ENCODE measurements around the gene HOXC6. TPM values are rescaled to one million over a fixed set of nuclear protein-coding genes. Genes with fewer than 3 reads are reported as not detected.

HOXC6 gene
- total RNA-seq (2013; cell fraction: nucleolus; rRNA removed) = 0.35 TPM in 1 of 2 replicates, not detected in the other
- total RNA-seq (2014; rRNA removed) = not detected in 2 replicates
- 0.09 TPM in 1 of 2 replicates, not detected in the other for total RNA-seq (2014; rRNA removed; fragmentation: Illumina TruSeq; extraction: Trizol)
- 0.27 and 0.38 TPM in 2 replicates for total RNA-seq (2021)
- polyA plus RNA-seq (2011; ENCODE audit: low read depth) = not detected
- polyA plus RNA-seq (2011; rRNA removed) = 0.42 and 0.52 TPM in 2 replicates
- polyA plus RNA-seq (2011; cell fraction: cytosol; rRNA removed) = 0.60 and 0.65 TPM in 2 replicates
- polyA plus RNA-seq (2011; cell fraction: nucleus; rRNA removed) = 0.57 and 0.76 TPM in 2 replicates
- polyA plus RNA-seq (2012) = 0.34 and 0.39 TPM in 2 replicates
- polyA plus RNA-seq (2014; fragmentation: Illumina TruSeq; extraction: Trizol) = 0.06 TPM in 1 of 2 replicates, not detected in the other
- under 1 TPM in 1 of 2 experiments, not detected in 1; 0.02 TPM for polyA plus RNA-seq (2014; fragmentation: Nextera tagmentation; extraction: Ambion mirVana)
- 0.55 TPM in 1 of 2 replicates, not detected in the other for polyA plus RNA-seq (2014; rRNA removed)
- polyA plus RNA-seq (2016; fragmentation: Nextera tagmentation; extraction: Ambion mirVana) = under 1 TPM in 1 of 2 experiments, not detected in 1; 0.54 TPM
- polyA minus RNA-seq (2011; rRNA and poly(A)+ RNA removed) = 0.31 and 0.73 TPM in 2 replicates
- polyA minus RNA-seq (2011; cell fraction: cytosol; rRNA and poly(A)+ RNA removed) = 0.52 TPM in 1 of 2 replicates, not detected in the other
- 0.36 and 0.48 TPM in 2 replicates for polyA minus RNA-seq (2011; cell fraction: nucleus; rRNA and poly(A)+ RNA removed)
- percentile 34 among the genes with signal in this experiment for Bru-seq, nascent RNA
- BruChase-seq, experiment 1, labeled RNA remaining after a 6-hour chase = percentile 37 among the genes with signal in this experiment
- BruChase-seq, experiment 2, labeled RNA remaining after a 2-hour chase = percentile 40 among the genes with signal in this experiment
- long read RNA-seq, experiment 1 = 0 reads
- long read RNA-seq, experiment 2 = 0 reads

DNA sequence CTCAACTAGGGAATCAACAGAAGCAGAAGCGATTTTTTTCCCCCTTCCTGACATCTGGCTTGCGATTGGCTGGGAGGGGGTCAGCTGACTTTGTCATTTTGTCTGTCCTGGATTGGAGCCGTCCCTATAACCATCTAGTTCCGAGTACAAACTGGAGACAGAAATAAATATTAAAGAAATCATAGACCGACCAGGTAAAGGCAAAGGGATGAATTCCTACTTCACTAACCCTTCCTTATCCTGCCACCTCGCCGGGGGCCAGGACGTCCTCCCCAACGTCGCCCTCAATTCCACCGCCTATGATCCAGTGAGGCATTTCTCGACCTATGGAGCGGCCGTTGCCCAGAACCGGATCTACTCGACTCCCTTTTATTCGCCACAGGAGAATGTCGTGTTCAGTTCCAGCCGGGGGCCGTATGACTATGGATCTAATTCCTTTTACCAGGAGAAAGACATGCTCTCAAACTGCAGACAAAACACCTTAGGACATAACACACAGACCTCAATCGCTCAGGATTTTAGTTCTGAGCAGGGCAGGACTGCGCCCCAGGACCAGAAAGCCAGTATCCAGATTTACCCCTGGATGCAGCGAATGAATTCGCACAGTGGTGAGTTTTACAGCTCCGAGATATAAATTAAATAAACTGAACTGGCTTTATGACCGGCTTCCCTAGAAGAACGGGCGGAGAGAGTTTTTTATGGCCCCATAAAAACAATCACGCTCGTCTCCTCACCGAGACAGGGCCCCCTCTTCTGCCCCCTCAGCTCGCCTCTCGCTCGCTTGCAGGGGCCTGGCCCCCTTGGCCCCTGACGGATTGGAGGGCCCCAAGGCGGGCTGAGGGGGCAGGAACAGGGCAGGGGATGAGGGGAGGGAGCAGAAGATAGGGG is at the start of gene HOXC6:
TSS of gene HOXC6 (plus strand) at position 127 of the 888 bp plus-strand sequence. CDS start at position 209, 82 bp downstream.
- DNase-seq (ENCODE audit: low read depth, low spot score) = no peak
- ChIA-PET RAD21 (ENCODE audit: unreplicated experiment) (interaction anchor here (0.6 to 12.6 kb wide), 6 partner anchors 11 to 168 kb away, joined by 3 to 222 read pairs (median 5); partner anchors contain the start of gene SMUG1), SMC1A (ENCODE audit: uncharacterized antibody, unreplicated experiment) (interaction anchor here (0.6 to 1.7 kb wide), 10 partner anchors 11 to 180 kb away, joined by 3 to 8 read pairs (median 3); partner anchors contain the start of genes HOXC4 and SMUG1), POLR2A (interaction anchor here (0.5 to 1.5 kb wide), 4 partner anchors 11 to 160 kb away, joined by 3 to 5 read pairs (median 4); partner anchors contain the start of gene SMUG1), CTCF (interaction anchor here (0.7 to 13.4 kb wide), 12 partner anchors 12 to 188 kb away, joined by 3 to 343 read pairs (median 10); partner anchors contain the start of genes HOXC4 and SMUG1)
- Histone ChIP-seq H3K27ac (ENCODE audit: control insufficient read depth, insufficient read depth) (no peak within 1 kb of the TSS), H4K20me1 (ENCODE audit: control insufficient read depth, insufficient read depth) (no peaks in the 10 kb centered on the region), H2AFZ (ENCODE audit: control insufficient read depth, low read depth, low read length) (peak within 1 kb of the TSS; percentile 77), H3K9ac (ENCODE audit: control insufficient read depth, insufficient read depth, low read length) (peak within 1 kb of the TSS; percentile 31; the same call in 1 of the 2 replicates), H3K4me1 (ENCODE audit: control insufficient read depth, insufficient read depth, low read length) (peaks cover 13% of the 10 kb centered on the region), H3K36me3 (ENCODE audit: control insufficient read depth in 2 of 2, insufficient read depth in 2 of 2, low read length in 1 of 2) (no peaks in the 10 kb centered on the region), H3K4me2 (ENCODE audit: control insufficient read depth, insufficient read depth) (peak within 1 kb of the TSS; percentile 76), H3K9me3 (replicated peaks; ENCODE audit: control insufficient read depth, insufficient read depth, low read length) (no peaks in the 10 kb centered on the region), H3K4me3 (peak within 1 kb of the TSS; percentile 38; the same call in 1 of the 2 replicates), H3K79me2 (ENCODE audit: control insufficient read depth, insufficient read depth, low read length) (no peaks in the 10 kb centered on the region), H3K27me3 (replicated peaks in 1 of 2; ENCODE audit: control insufficient read depth in 2 of 2, insufficient read depth in 2 of 2, low read length in 1 of 2) (peaks cover 6 to 29% of the 10 kb centered on the region in 2 experiments)
- in situ Hi-C loops (cut with MboI) (loop anchor here (10.0 kb wide), 2 partner anchors 166 to 336 kb away; partner anchors contain the start of gene GPR84), intact Hi-C loops (cut with micrococcal nuclease; ENCODE audit: unreplicated experiment) (no loop called here)
- WGBS (ENCODE audit: insufficient coverage, insufficient replicate concordance, low lambda C conversion rate, missing lambda C conversion rate) = 11% methylated on average over 36 of the region's 36 CpGs
- FAIRE-seq = peak; percentile 65
- peak; percentile 63 for ATAC-seq
- no TSS peak for BruUV-seq (replicated peaks)
- TF ChIP-seq GATAD2B (conservative IDR thresholded peaks at IDR 0.05; ENCODE audit: low read depth) (no peak), ATF7 (IDR thresholded peaks at IDR 0.05; ENCODE audit: low read depth) (no peak), NR2C1 (IDR thresholded peaks at IDR 0.05) (no peak), GABPA (IDR thresholded peaks at IDR 0.05; ENCODE audit: low read depth) (no peak), TCF3 (IDR thresholded peaks at IDR 0.05; ENCODE audit: borderline replicate concordance, insufficient read depth, low read depth, low read length) (no peak), PML (IDR thresholded peaks at IDR 0.05; ENCODE audit: low read length) (no peak), NFYA (IDR thresholded peaks at IDR 0.05; ENCODE audit: borderline replicate concordance, low read depth, low read length) (no peak), PAX8 (IDR thresholded peaks at IDR 0.05) (no peak), POLR2AphosphoS5 (IDR thresholded peaks at IDR 0.05; ENCODE audit: low read length) (no peak)
- TF ChIP-seq, protein P1, sequence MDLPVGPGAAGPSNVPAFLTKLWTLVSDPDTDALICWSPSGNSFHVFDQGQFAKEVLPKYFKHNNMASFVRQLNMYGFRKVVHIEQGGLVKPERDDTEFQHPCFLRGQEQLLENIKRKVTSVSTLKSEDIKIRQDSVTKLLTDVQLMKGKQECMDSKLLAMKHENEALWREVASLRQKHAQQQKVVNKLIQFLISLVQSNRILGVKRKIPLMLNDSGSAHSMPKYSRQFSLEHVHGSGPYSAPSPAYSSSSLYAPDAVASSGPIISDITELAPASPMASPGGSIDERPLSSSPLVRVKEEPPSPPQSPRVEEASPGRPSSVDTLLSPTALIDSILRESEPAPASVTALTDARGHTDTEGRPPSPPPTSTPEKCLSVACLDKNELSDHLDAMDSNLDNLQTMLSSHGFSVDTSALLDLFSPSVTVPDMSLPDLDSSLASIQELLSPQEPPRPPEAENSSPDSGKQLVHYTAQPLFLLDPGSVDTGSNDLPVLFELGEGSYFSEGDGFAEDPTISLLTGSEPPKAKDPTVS (IDR thresholded peaks at IDR 0.05; ENCODE audit: low read depth, low read length) = no peak
- TF ChIP-seq, protein P2, sequence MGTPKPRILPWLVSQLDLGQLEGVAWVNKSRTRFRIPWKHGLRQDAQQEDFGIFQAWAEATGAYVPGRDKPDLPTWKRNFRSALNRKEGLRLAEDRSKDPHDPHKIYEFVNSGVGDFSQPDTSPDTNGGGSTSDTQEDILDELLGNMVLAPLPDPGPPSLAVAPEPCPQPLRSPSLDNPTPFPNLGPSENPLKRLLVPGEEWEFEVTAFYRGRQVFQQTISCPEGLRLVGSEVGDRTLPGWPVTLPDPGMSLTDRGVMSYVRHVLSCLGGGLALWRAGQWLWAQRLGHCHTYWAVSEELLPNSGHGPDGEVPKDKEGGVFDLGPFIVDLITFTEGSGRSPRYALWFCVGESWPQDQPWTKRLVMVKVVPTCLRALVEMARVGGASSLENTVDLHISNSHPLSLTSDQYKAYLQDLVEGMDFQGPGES (IDR thresholded peaks at IDR 0.05) = no peak
- TF ChIP-seq, protein P3, sequence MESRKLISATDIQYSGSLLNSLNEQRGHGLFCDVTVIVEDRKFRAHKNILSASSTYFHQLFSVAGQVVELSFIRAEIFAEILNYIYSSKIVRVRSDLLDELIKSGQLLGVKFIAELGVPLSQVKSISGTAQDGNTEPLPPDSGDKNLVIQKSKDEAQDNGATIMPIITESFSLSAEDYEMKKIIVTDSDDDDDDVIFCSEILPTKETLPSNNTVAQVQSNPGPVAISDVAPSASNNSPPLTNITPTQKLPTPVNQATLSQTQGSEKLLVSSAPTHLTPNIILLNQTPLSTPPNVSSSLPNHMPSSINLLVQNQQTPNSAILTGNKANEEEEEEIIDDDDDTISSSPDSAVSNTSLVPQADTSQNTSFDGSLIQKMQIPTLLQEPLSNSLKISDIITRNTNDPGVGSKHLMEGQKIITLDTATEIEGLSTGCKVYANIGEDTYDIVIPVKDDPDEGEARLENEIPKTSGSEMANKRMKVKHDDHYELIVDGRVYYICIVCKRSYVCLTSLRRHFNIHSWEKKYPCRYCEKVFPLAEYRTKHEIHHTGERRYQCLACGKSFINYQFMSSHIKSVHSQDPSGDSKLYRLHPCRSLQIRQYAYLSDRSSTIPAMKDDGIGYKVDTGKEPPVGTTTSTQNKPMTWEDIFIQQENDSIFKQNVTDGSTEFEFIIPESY (IDR thresholded peaks at IDR 0.05) = no peak
- TF ChIP-seq, protein P4, sequence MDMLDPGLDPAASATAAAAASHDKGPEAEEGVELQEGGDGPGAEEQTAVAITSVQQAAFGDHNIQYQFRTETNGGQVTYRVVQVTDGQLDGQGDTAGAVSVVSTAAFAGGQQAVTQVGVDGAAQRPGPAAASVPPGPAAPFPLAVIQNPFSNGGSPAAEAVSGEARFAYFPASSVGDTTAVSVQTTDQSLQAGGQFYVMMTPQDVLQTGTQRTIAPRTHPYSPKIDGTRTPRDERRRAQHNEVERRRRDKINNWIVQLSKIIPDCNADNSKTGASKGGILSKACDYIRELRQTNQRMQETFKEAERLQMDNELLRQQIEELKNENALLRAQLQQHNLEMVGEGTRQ (IDR thresholded peaks at IDR 0.05; ENCODE audit: borderline replicate concordance, low read depth, low read length) = peak; percentile 36; the same call in 1 of the 2 replicates

All from GM12878 (cell line).